HEK293 (cell line): ENCODE measurements around the gene EXOG.

Source experiments
- CTCF ChIP-seq: fragments of 450-650 bp; formaldehyde crosslinking; IDR thresholded peaks from 2 replicates; pipeline ENCODE4 v1.5.1; 2016; ENCODE audit warnings: missing biosample characterization, missing genetic modification characterization
- KLF16 ChIP-seq: fragments of 450-650 bp; formaldehyde crosslinking; IDR thresholded peaks from 2 replicates; pipeline ENCODE4 v1.5.1; 2017; ENCODE audit warnings: missing biosample characterization, missing genetic modification characterization
- ZFP3 ChIP-seq: fragments of 450-650 bp; formaldehyde crosslinking; IDR thresholded peaks from 2 replicates; pipeline ENCODE4 v1.5.1; 2016; ENCODE audit warnings: low read depth, missing biosample characterization, missing genetic modification characterization
- ZNF16 ChIP-seq: fragments of 450-650 bp; formaldehyde crosslinking; IDR thresholded peaks from 2 replicates; pipeline ENCODE4 v1.5.1; 2016; ENCODE audit warnings: low read depth, missing biosample characterization, missing genetic modification characterization
- ZNF292 ChIP-seq: fragments of 450-650 bp; formaldehyde crosslinking; IDR thresholded peaks from 2 replicates; pipeline ENCODE4 v1.5.1; 2016; ENCODE audit warnings: low read depth, missing biosample characterization, missing genetic modification characterization, borderline replicate concordance
- ZNF324 ChIP-seq: fragments of 450-650 bp; formaldehyde crosslinking; IDR thresholded peaks from 2 replicates; pipeline ENCODE4 v1.5.1; 2016; ENCODE audit warnings: missing biosample characterization, missing genetic modification characterization
- ZNF629 ChIP-seq: fragments of 450-650 bp; formaldehyde crosslinking; IDR thresholded peaks from 2 replicates; pipeline ENCODE4 v1.5.1; 2017; ENCODE audit warnings: missing biosample characterization, missing genetic modification characterization
- ZNF704 ChIP-seq: fragments of 450-650 bp; formaldehyde crosslinking; IDR thresholded peaks from 2 replicates; pipeline ENCODE4 v1.5.1; 2016; ENCODE audit warnings: missing biosample characterization, missing genetic modification characterization
- ZNF768 ChIP-seq: fragments of 450-650 bp; formaldehyde crosslinking; IDR thresholded peaks from 2 replicates; pipeline ENCODE4 v1.5.1; 2018; ENCODE audit warnings: missing biosample characterization, mild to moderate bottlenecking, missing genetic modification characterization

- no peak for TF ChIP-seq ZNF324
- no peak for TF ChIP-seq KLF16 (tag by site-specific recombination)
- no peak for TF ChIP-seq ZNF629
- no peak for TF ChIP-seq CTCF
- TF ChIP-seq ZNF16 (tag by site-specific recombination), result no peak
- no peak for TF ChIP-seq ZNF292 (tag by site-specific recombination)
- TF ChIP-seq ZNF704 (tag by site-specific recombination), result no peak
- TF ChIP-seq ZFP3 (tag by site-specific recombination), result no peak
- TF ChIP-seq ZNF768 (tag by site-specific recombination), result no peak
Observed at GRCh38 chr3:38526792-38527191, 30.7 kb downstream of the EXOG start.
